Sigmoid colon (tissue), 4 donors: Measurements from ENCODE around the gene KYNU.

Experiments
- CTCF ChIP-seq, 4 experiments: fragments of 450-650 bp in 3 of 4; fragments of 200-600 bp in 1 of 4; IDR thresholded peaks; one replicate each; pipeline ENCODE4 v1.5.1; 2016 to 2019; ENCODE audit warnings: antibody characterized with exemption in 4 of 4, mild to moderate bottlenecking in 3 of 4, moderate library complexity in 2 of 4
- EP300 ChIP-seq, 4 donors: sonication (generic); formaldehyde crosslinking; IDR thresholded peaks; one replicate each; pipeline ENCODE4 v1.6.1; 2017; ENCODE audit warnings: antibody characterized with exemption in 4 of 4
- POLR2A ChIP-seq, 2 donors: fragments of 450-650 bp; IDR thresholded peaks; one replicate each; pipeline ENCODE4 v1.6.1; 2016; ENCODE audit warnings: antibody characterized with exemption in 2 of 2, mild to moderate bottlenecking in 2 of 2, moderate library complexity in 2 of 2
- POLR2AphosphoS5 ChIP-seq, 4 donors: sonication (generic); formaldehyde crosslinking; IDR thresholded peaks; one replicate each; pipeline ENCODE4 v1.6.1; 2017; ENCODE audit warnings: antibody characterized with exemption in 4 of 4

- TF ChIP-seq CTCF (IDR thresholded peaks at IDR 0.05) (no peak), POLR2A (IDR thresholded peaks at IDR 0.05) (no peak), POLR2AphosphoS5 (IDR thresholded peaks at IDR 0.05) (no peak), EP300 (IDR thresholded peaks at IDR 0.05) (no peak)
Observed at GRCh38 chr2:143058851-143059250, 181.4 kb downstream of the KYNU start.
